ENCODE results near the gene UST. TPM values are rescaled to one million over a fixed set of nuclear protein-coding genes. Genes with fewer than 3 reads are reported as not detected.

UST gene
- total RNA-seq, 6 experiments from 2014 or later = 0.44 to 1.9 (median 0.91) TPM

GRCh38 chr6:148891405-148891783, 144.6 kb downstream of the UST start:
- DNase-seq (no peak), ATAC-seq (peak; percentile 82 to 89 (median 84))
- WGBS (ENCODE audit: insufficient coverage, low coverage, low lambda C conversion rate, missing lambda C conversion rate) = 24% methylated on average over 1 of the region's 1 CpG
- no peaks in the 10 kb centered on the region for H3K27me3 ChIP-seq
- no peak overlapping the region for H3K4me3 ChIP-seq
- no peaks in the 10 kb centered on the region for H3K36me3 ChIP-seq
- no peak for TF ChIP-seq CTCF (IDR thresholded peaks at IDR 0.05)
- no peak for TF ChIP-seq POLR2A (IDR thresholded peaks at IDR 0.05)
- intact Hi-C loops (cut with DNase I) = no loop called here
- peaks cover 0 to 21% (median 5%) of the 10 kb centered on the region in 4 donors for H3K4me1 ChIP-seq
- H3K9me3 ChIP-seq = no peaks in the 10 kb centered on the region
- H3K27ac ChIP-seq = no peak overlapping the region

DNA sequence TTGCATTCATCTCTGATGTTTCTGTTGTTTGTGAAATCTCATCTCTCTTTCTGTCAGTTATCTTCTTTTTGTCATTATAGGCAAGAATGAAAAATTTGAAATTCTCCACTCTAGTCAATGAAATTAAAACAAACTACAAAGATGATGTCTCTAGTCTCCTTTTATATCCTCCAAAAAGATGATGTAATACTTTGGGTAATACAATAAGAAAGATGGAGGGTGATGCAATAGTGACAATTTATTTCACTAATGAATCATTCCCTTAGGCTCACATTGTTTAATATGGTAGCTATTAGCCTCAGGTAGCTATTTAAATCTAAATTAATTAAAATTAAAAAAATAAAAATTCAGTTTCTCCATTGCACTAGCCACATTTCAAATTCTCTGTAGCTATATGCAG, 145.4 kb downstream of the UST start:
- intact Hi-C loops (cut with DNase I) = no loop called here
- Histone ChIP-seq H3K4me3 (no peak overlapping the region), H3K9me3 (no peaks in the 10 kb centered on the region), H3K36me3 (no peaks in the 10 kb centered on the region), H3K4me1 (peaks cover 0 to 21% (median 5%) of the 10 kb centered on the region in 4 donors), H3K27ac (no peak overlapping the region), H3K27me3 (no peaks in the 10 kb centered on the region)
- DNase-seq (no peak), ATAC-seq (no peak)
- TF ChIP-seq POLR2A (IDR thresholded peaks at IDR 0.05) (no peak), CTCF (IDR thresholded peaks at IDR 0.05) (no peak)

DNA sequence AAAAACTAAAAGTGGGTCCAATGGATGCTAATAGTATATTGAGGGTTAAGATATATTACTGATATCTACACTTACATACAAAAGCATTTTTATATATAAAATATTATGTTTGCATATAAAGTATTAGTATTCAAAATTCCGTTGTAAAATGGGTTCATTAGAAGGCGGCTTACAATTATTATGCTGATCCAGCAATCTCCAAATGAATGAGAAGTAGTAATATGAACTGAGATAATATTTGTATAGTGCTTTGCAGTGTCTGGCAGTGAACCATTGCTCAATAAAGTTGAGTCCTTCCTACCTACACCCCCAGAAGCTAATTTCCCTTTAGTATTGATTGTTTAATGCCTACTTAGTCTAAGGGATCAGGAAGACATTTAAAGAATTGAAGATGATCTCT, 146.2 kb downstream of the UST start:
- 55% methylated on average over 2 of the region's 2 CpGs for WGBS (ENCODE audit: insufficient coverage, low coverage, low lambda C conversion rate, missing lambda C conversion rate)
- Histone ChIP-seq H3K36me3 (no peaks in the 10 kb centered on the region), H3K4me1 (peaks cover 0 to 21% (median 5%) of the 10 kb centered on the region in 4 donors), H3K27me3 (no peaks in the 10 kb centered on the region), H3K9me3 (peaks cover 0 to 3% (median under 1%) of the 10 kb centered on the region in 4 donors), H3K4me3 (no peak overlapping the region), H3K27ac (no peak overlapping the region)
- intact Hi-C loops (cut with DNase I) = no loop called here
- ATAC-seq = no peak
- no peak for DNase-seq
- TF ChIP-seq CTCF (IDR thresholded peaks at IDR 0.05) = no peak
- TF ChIP-seq POLR2A (IDR thresholded peaks at IDR 0.05) = no peak

- TF ChIP-seq CTCF (IDR thresholded peaks at IDR 0.05) = no peak
- TF ChIP-seq POLR2A (IDR thresholded peaks at IDR 0.05) = no peak
- Histone ChIP-seq H3K27me3 (no peaks in the 10 kb centered on the region), H3K27ac (no peak overlapping the region), H3K9me3 (peaks cover 0 to 3% (median 1%) of the 10 kb centered on the region in 4 donors), H3K4me1 (peaks cover 0 to 21% (median 5%) of the 10 kb centered on the region in 4 donors), H3K4me3 (no peak overlapping the region), H3K36me3 (no peaks in the 10 kb centered on the region)
- DNase-seq (no peak), ATAC-seq (no peak)
- WGBS (ENCODE audit: insufficient coverage, low coverage, low lambda C conversion rate, missing lambda C conversion rate) = 100% methylated on average over 1 of the region's 2 CpGs
- intact Hi-C loops (cut with DNase I) = no loop called here
Observed at GRCh38 chr6:148893481-148893880, 146.7 kb downstream of the UST start.

Measured in right lobe of liver (tissue), 6 donors.